Panc1 (cell line): ENCODE data around the gene KIF26B. TPM values are rescaled to one million over a fixed set of nuclear protein-coding genes. Genes with fewer than 3 reads are reported as not detected.

ENCODE experiments used
- ATAC-seq: fragments of 200-7000 bp; cut with Tn5 transposase; 2 replicates; pipeline ENCODE4 v1.9.1; 2020; ENCODE audit warnings: mild to moderate bottlenecking, moderate library complexity
- BruUV-seq: library from RNA; stranded (reverse); fragments of 400-500 nt; replicated peaks from 2 replicates; lab custom pipeline; 2021; lab: Mats Ljungman, UMichigan
- CTCF ChIA-PET: fragments of 300-600 bp; sonication (Branson Sonifier 250); formaldehyde crosslinking; loops from one replicate; lab custom pipeline; 2022; ENCODE audit warnings: antibody characterized with exemption; lab: Charles Lee
- POLR2A ChIA-PET: fragments of 300-600 bp; sonication (Branson Sonifier 250); formaldehyde crosslinking; loops from one replicate; lab custom pipeline; 2022; ENCODE audit warnings: antibody characterized with exemption; lab: Charles Lee
- DNase-seq: peaks from one replicate; pipeline ENCODE4 v3.0.0-alpha.2; 2010; ENCODE audit warnings: low read depth, low spot score
- H3K27ac ChIP-seq: 2 replicates; pipeline ENCODE4 v1.5.1; 2011; ENCODE audit warnings: mild to moderate bottlenecking, low read length, inconsistent platforms
- H3K27me3 ChIP-seq: fragments of 200-500 bp; sonication (Bioruptor generic); 2 replicates; pipeline ENCODE4 v1.6.0; 2014; ENCODE audit warnings: low read length, inconsistent platforms; ENCODE audit not compliant: control insufficient read depth, insufficient read depth
- H3K36me3 ChIP-seq: fragments of 200-500 bp; sonication (Bioruptor generic); 2 replicates; pipeline ENCODE4 v1.5.1; 2014; ENCODE audit warnings: inconsistent platforms, mild to moderate bottlenecking, low read length, moderate library complexity; ENCODE audit not compliant: control insufficient read depth, insufficient read depth
- H3K4me1 ChIP-seq: 2 replicates; pipeline ENCODE4 v1.5.1; 2011; ENCODE audit warnings: inconsistent platforms, mild to moderate bottlenecking, low read length, moderate library complexity; ENCODE audit not compliant: control insufficient read depth, insufficient read depth
- H3K4me3 ChIP-seq, 2 experiments: 2 replicates each; pipeline ENCODE4 v1.5.1; 2011 to 2012; ENCODE audit warnings: low read depth in 2 of 2, low read length in 2 of 2, mild to moderate bottlenecking in 2 of 2, inconsistent platforms in 1 of 2, moderate library complexity in 1 of 2
- H3K9me3 ChIP-seq: fragments of 200-500 bp; sonication (Bioruptor generic); 2 replicates; pipeline ENCODE4 v1.5.1; 2014; ENCODE audit warnings: low read depth, mild to moderate bottlenecking, inconsistent platforms, low read length, moderate library complexity; ENCODE audit not compliant: control insufficient read depth, insufficient read depth
- CTCF ChIP-seq: fragments of 450-650 bp; IDR thresholded peaks from 2 replicates; pipeline ENCODE4 v1.5.1; 2017; ENCODE audit warnings: mild to moderate bottlenecking
- POLR2AphosphoS5 ChIP-seq: IDR thresholded peaks from 2 replicates; pipeline ENCODE4 v1.6.1; 2012; ENCODE audit warnings: mild to moderate bottlenecking, low read depth, low read length, moderate library complexity
- REST ChIP-seq, 2 experiments: IDR thresholded peaks; 2 replicates each; pipeline ENCODE4 v1.6.1; 2011 to 2012; ENCODE audit warnings: low read depth in 2 of 2, control low read depth in 1 of 2, low read length in 1 of 2, mild to moderate bottlenecking in 1 of 2, moderate library complexity in 1 of 2; ENCODE audit not compliant: insufficient read depth in 1 of 2
- SIN3A ChIP-seq: IDR thresholded peaks from 2 replicates; pipeline ENCODE4 v1.6.1; 2012; ENCODE audit warnings: low read depth, mild to moderate bottlenecking, low read length, moderate library complexity, borderline replicate concordance; ENCODE audit not compliant: insufficient read depth
- TCF7L2 ChIP-seq: IDR thresholded peaks from 2 replicates; pipeline ENCODE4 v1.6.1; 2011; ENCODE audit warnings: mild to moderate bottlenecking, low read depth, low read length, inconsistent platforms
- in situ Hi-C: cut with HindIII; loops from 2 replicates; pipeline ENCODE4 v1.10.0; 2016; ENCODE audit warnings: low sequenced_read_pairs, low pct_unique_long_range_greater_than_20kb
- intact Hi-C: fragments of 100-400 bp; cut with micrococcal nuclease; formaldehyde crosslinking; loops from one replicate; pipeline ENCODE4 v1.10.0; 2022; ENCODE audit not compliant: unreplicated experiment
- total RNA-seq: library from RNA; stranded (reverse); gene quantifications from one replicate; pipeline ENCODE4 v1.2.1, GENCODE V29; 2021; ENCODE audit not compliant: unreplicated experiment

Gene KIF26B
- total RNA-seq, 1 experiment from 2014 or later = 0.33 TPM

- in situ Hi-C loops = no loop called here
- Histone ChIP-seq H3K9me3 (no peaks in the 10 kb centered on the region), H3K36me3 (no peaks in the 10 kb centered on the region), H3K4me1 (no peaks in the 10 kb centered on the region), H3K27me3 (no peaks in the 10 kb centered on the region; the same call in none of the 2 replicates), H3K4me3 (no peak overlapping the region), H3K27ac (no peak overlapping the region)
- no TSS peak for BruUV-seq
- DNase-seq = no peak
- no peak for ATAC-seq
- ChIA-PET CTCF (no interaction called here), POLR2A (no interaction called here)
- TF ChIP-seq SIN3A (no peak), POLR2AphosphoS5 (no peak), CTCF (no peak), REST (IDR thresholded peaks at IDR 0.05; ENCODE audit: insufficient read depth in 1 of 2, low read depth in 2 of 2, low read length in 1 of 2) (no peak), TCF7L2 (no peak)
- intact Hi-C loops = no loop called here
Observed at GRCh38 chr1:245453541-245453940, 298.8 kb downstream of the KIF26B start.

- H3K36me3 ChIP-seq = no peaks in the 10 kb centered on the region
- no peak overlapping the region for H3K27ac ChIP-seq
- in situ Hi-C loops (no loop called here), intact Hi-C loops (no loop called here)
- DNase-seq (no peak), ATAC-seq (no peak)
- no peaks in the 10 kb centered on the region for H3K9me3 ChIP-seq
- POLR2A ChIA-PET = no interaction called here
- H3K27me3 ChIP-seq = no peaks in the 10 kb centered on the region; the same call in none of the 2 replicates
- no peak for TF ChIP-seq TCF7L2
- no peak for TF ChIP-seq CTCF
- no peak for TF ChIP-seq POLR2AphosphoS5
- no peak for TF ChIP-seq REST (IDR thresholded peaks at IDR 0.05; ENCODE audit: insufficient read depth in 1 of 2, low read depth in 2 of 2, low read length in 1 of 2)
- TF ChIP-seq SIN3A = no peak
- BruUV-seq = no TSS peak
- CTCF ChIA-PET = no interaction called here
- H3K4me1 ChIP-seq = no peaks in the 10 kb centered on the region
- no peak overlapping the region for H3K4me3 ChIP-seq
Observed at GRCh38 chr1:245454051-245454450, 299.3 kb downstream of the KIF26B start.
